Measurements from ENCODE around the gene BLOC1S3. TPM values are rescaled to one million over a fixed set of nuclear protein-coding genes. Genes with fewer than 3 reads are reported as not detected.
A peak's percentile ranks its signal among the peaks of the same experiment; 100 is the strongest.

BLOC1S3 gene, protein sequence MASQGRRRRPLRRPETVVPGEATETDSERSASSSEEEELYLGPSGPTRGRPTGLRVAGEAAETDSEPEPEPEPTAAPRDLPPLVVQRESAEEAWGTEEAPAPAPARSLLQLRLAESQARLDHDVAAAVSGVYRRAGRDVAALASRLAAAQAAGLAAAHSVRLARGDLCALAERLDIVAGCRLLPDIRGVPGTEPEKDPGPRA
- total RNA-seq = 15.9 TPM
- long read RNA-seq, partial matches to known transcripts = 0 of 2 reads
- long read RNA-seq, other reads (novel, unspliced or antisense) = 0 of 2 reads

DNA sequence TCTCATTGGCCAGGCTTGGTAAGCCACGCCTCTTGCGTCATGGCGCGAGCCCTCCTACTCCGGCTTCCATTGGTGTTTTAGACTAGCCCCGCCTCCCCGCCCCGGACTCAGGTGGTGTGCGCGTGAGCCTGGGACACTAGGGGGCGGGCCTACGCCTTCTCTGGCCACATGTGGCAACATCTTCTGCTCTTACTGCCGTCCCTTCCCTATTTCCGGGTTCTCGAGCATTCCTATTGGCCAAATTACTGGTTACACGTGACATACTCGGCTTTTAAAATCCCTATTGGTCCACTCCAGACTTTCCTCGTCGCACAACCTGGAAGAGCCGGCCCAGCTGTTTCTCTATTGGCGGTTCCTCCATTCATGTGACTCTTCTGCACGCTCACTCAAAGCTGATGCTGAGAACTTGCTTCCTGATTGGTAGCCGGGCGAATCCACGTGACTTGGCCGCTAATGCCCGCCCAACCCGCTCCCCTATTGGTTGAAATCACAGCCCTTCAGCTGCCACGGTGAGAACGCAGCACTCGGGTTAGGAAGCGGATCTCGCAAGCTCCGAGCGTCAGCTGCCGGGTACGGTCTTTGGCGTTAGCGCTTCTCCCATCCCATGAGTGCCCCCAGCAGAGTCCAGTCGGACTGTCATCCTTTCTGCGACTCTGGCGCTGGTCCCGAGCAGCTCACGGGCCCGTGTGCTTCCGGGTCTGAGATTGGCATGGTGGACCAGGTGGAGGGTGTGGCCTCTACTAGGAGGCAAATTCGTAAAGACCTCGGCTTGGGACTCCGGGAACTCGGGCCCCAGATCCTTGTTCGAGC, at the start of gene BLOC1S3:
TSS of gene BLOC1S3 (plus strand) at position 523 of the 810 bp plus-strand sequence. CDS start 513 bp downstream, outside the sequence.
- no peaks in the 10 kb centered on the region for H3K27me3 ChIP-seq (ENCODE audit: low read depth)
- H3K36me3 ChIP-seq = peaks cover 19% of the 10 kb centered on the region
- no peaks in the 10 kb centered on the region for H3K9me3 ChIP-seq
- peak within 1 kb of the TSS; percentile 95 for H3K27ac ChIP-seq
- intact Hi-C loops (cut with DNase I) = no loop called here
- ATAC-seq (peak; percentile 96 to 98), DNase-seq (peak; percentile 100)
- TF ChIP-seq, protein P1, sequence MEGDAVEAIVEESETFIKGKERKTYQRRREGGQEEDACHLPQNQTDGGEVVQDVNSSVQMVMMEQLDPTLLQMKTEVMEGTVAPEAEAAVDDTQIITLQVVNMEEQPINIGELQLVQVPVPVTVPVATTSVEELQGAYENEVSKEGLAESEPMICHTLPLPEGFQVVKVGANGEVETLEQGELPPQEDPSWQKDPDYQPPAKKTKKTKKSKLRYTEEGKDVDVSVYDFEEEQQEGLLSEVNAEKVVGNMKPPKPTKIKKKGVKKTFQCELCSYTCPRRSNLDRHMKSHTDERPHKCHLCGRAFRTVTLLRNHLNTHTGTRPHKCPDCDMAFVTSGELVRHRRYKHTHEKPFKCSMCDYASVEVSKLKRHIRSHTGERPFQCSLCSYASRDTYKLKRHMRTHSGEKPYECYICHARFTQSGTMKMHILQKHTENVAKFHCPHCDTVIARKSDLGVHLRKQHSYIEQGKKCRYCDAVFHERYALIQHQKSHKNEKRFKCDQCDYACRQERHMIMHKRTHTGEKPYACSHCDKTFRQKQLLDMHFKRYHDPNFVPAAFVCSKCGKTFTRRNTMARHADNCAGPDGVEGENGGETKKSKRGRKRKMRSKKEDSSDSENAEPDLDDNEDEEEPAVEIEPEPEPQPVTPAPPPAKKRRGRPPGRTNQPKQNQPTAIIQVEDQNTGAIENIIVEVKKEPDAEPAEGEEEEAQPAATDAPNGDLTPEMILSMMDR (IDR thresholded peaks at IDR 0.05) = peak; percentile 47
- H3K4me1 ChIP-seq = peaks cover 33% of the 10 kb centered on the region
- peak within 1 kb of the TSS; percentile 92 for H3K4me3 ChIP-seq

DNA sequence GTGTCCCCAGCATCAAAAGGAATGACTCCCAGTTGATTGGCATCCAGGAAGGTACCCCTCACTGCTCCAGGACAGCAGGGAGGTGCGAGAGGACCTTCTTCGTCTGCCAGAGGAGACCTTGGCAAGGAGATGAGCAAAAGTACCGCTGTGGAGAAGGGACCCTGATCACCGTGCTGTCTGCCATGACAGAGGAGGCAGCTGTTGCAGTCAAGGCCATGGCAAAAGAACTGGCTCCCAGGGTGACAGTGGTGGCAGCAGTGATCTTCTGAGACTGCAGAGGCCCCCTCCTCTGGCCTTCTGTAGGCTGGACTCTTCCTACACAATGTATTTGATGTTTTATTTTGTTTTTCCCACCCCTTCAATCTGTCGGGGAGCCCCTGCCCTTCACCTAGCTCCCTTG, 49.8 kb upstream of the BLOC1S3 start:
- peaks cover 19% of the 10 kb centered on the region for H3K36me3 ChIP-seq
- H3K4me1 ChIP-seq = peaks cover 7% of the 10 kb centered on the region
- intact Hi-C loops (cut with DNase I) = no loop called here
- no peak overlapping the region for H3K4me3 ChIP-seq
- DNase-seq (no peak), ATAC-seq (no peak)
- no peaks in the 10 kb centered on the region for H3K27me3 ChIP-seq (ENCODE audit: low read depth)
- no peaks in the 10 kb centered on the region for H3K9me3 ChIP-seq
- TF ChIP-seq, protein P1 (IDR thresholded peaks at IDR 0.05) = no peak
- no peak overlapping the region for H3K27ac ChIP-seq

DNA sequence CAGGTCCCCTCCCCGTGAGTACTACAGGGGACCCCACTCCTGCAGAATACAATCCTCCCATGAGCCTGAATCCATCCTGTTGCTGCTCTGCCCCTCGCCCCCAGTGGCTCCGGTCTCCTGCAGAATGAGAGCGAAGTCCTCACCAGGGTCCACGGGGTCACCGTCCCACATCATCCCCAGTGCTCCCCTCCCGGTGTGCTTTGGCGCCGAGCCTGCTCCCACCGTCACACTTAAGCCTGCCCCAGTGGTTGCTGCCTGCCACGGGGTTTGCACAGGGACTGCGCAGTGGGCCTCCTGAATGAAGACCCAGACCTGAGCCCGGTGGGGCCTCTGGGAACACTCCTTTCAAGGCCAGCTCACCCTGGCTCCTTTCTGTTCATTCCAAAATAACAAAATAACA, 48.3 kb upstream of the BLOC1S3 start:
- H3K27me3 ChIP-seq (ENCODE audit: low read depth) = no peaks in the 10 kb centered on the region
- H3K36me3 ChIP-seq = peaks cover 19% of the 10 kb centered on the region
- no peak overlapping the region for H3K4me3 ChIP-seq
- TF ChIP-seq, protein P1 (IDR thresholded peaks at IDR 0.05) = no peak
- H3K9me3 ChIP-seq = no peaks in the 10 kb centered on the region
- intact Hi-C loops (cut with DNase I) = no loop called here
- peaks cover 7% of the 10 kb centered on the region for H3K4me1 ChIP-seq
- no peak overlapping the region for H3K27ac ChIP-seq
- no peak for ATAC-seq
- no peak for DNase-seq

DNA sequence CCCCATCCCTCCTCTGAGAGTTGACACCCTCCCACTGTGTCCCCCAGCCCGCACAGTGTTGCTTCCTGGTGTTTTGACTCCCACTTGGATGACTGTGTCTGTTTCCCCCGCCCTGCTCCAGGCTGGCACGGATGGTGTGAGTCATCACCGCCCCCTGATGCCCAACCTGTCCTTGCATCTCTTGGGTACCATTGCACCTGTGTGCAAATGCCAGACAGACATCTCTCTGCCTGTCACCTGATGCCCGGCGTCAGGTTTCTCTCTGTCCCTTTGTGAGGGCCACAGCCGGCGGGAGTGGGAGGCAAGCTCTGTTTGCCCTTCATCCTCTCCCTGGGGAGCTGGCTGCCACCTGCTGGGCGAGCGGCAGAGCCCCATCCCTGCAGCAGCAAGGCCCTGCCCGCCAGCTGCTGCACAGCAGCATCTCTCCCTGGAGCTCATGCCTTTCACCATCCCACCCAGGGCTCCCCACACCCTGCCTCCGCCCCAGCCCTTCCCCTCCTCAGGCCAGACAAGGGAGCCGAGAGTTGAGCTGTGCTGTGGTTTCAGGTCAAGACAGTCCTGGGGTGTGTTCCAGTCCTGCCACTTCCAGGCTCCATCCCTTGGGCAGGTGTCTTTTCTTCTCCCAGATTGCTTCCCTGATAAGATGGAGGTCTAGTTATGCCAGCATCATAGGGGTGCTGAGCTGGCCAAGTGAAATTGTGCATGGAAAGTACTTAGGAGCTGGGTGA, 47.5 kb upstream of the BLOC1S3 start:
- no peak for DNase-seq
- intact Hi-C loops (cut with DNase I) = no loop called here
- no peak overlapping the region for H3K27ac ChIP-seq
- H3K27me3 ChIP-seq (ENCODE audit: low read depth) = no peaks in the 10 kb centered on the region
- peak in 1 of 2 donors; percentile 25 for ATAC-seq
- H3K4me1 ChIP-seq = peaks cover 2% of the 10 kb centered on the region
- H3K9me3 ChIP-seq = no peaks in the 10 kb centered on the region
- H3K4me3 ChIP-seq = no peak overlapping the region
- H3K36me3 ChIP-seq = peaks cover 19% of the 10 kb centered on the region
- TF ChIP-seq, protein P1 (IDR thresholded peaks at IDR 0.05) = no peak

DNA sequence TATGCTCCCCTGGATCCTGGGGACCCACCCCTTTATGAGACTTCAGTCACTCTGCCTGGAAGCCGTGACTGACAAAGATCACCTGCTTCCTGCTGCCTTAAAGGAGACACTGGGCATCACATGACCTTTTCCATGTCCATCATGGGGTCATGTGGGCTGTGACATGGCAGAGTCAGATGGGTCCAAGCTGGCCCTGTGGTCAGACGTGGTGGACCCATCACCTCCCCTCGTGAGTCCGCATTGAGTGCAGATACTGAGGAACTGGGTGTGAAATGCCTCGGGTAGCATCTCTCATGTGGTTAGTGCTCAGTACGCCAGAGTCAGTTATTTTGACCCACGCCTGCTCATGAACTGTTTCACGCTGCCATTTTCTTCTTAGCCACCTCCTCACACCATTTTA, 44.9 kb upstream of the BLOC1S3 start:
- Histone ChIP-seq H3K4me3 (no peak overlapping the region), H3K36me3 (peaks cover 4% of the 10 kb centered on the region), H3K4me1 (no peaks in the 10 kb centered on the region), H3K27me3 (ENCODE audit: low read depth) (no peaks in the 10 kb centered on the region), H3K9me3 (no peaks in the 10 kb centered on the region), H3K27ac (no peak overlapping the region)
- intact Hi-C loops (cut with DNase I) = no loop called here
- TF ChIP-seq, protein P1 (IDR thresholded peaks at IDR 0.05) = no peak
- DNase-seq (no peak), ATAC-seq (no peak)
